GM23338 (cell line): Measurements from ENCODE around the gene FGF1. TPM values are rescaled to one million over a fixed set of nuclear protein-coding genes. Genes with fewer than 3 reads are reported as not detected.

Experiments used
- ATAC-seq: fragments of 200-7000 bp; cut with Tn5 transposase; 3 replicates; pipeline ENCODE4 v1.9.1; 2020
- DNase-seq: peaks from one replicate; pipeline ENCODE4 v3.0.0-alpha.2; 2015; ENCODE audit warnings: low spot score
- H2AFZ ChIP-seq: fragments of 200-600 bp; sonication (generic); 2 replicates; pipeline ENCODE4 v1.8.0; 2016; ENCODE audit warnings: antibody characterized with exemption, mild to moderate bottlenecking, moderate library complexity
- H3F3A ChIP-seq: fragments of 200-600 bp; sonication (generic); replicated peaks from 2 replicates; pipeline ENCODE4 v1.8.0; 2017; ENCODE audit warnings: antibody characterized with exemption, mixed run types, low read depth
- H3K27ac ChIP-seq: fragments of 200-600 bp; sonication (generic); 2 replicates; pipeline ENCODE4 v1.6.1; 2016; ENCODE audit warnings: low read depth
- H3K27me3 ChIP-seq: fragments of 200-600 bp; sonication (generic); 2 replicates; pipeline ENCODE4 v1.8.0; 2016; ENCODE audit warnings: mild to moderate bottlenecking, mixed run types, moderate library complexity; ENCODE audit not compliant: insufficient read depth
- H3K36me3 ChIP-seq: fragments of 200-600 bp; sonication (generic); 2 replicates; pipeline ENCODE4 v1.8.0; 2016; ENCODE audit warnings: mild to moderate bottlenecking; ENCODE audit not compliant: insufficient read depth
- H3K4me1 ChIP-seq: fragments of 200-600 bp; sonication (generic); 2 replicates; pipeline ENCODE4 v1.8.0; 2016; ENCODE audit warnings: mild to moderate bottlenecking, moderate library complexity; ENCODE audit not compliant: insufficient read depth
- H3K4me2 ChIP-seq: fragments of 200-600 bp; sonication (generic); 2 replicates; pipeline ENCODE4 v1.7.1; 2017; ENCODE audit warnings: mixed run types
- H3K4me3 ChIP-seq: fragments of 200-600 bp; sonication (generic); 2 replicates; pipeline ENCODE4 v1.6.1; 2016; ENCODE audit warnings: mixed run types
- H3K79me2 ChIP-seq: fragments of 200-600 bp; sonication (generic); replicated peaks from 2 replicates; pipeline ENCODE4 v1.8.0; 2017; ENCODE audit warnings: mild to moderate bottlenecking; ENCODE audit not compliant: insufficient read depth
- H3K9me2 ChIP-seq: fragments of 200-600 bp; sonication (generic); 2 replicates; pipeline ENCODE4 v1.8.0; 2017; ENCODE audit not compliant: insufficient read depth
- H4K20me1 ChIP-seq: fragments of 200-600 bp; sonication (generic); replicated peaks from 2 replicates; pipeline ENCODE4 v1.8.0; 2017; ENCODE audit warnings: mild to moderate bottlenecking; ENCODE audit not compliant: insufficient read depth
- H3K27ac Mint-ChIP-seq: 2 replicates; pipeline ENCODE4 v1.8.0; 2020; ENCODE audit warnings: inconsistent platforms, mild to moderate bottlenecking, moderate library complexity, mixed read lengths
- H3K27me3 Mint-ChIP-seq: 3 replicates; pipeline ENCODE4 v1.8.0; 2022; ENCODE audit warnings: low read depth, mild to moderate bottlenecking, moderate library complexity, mixed read lengths, inconsistent platforms; ENCODE audit not compliant: insufficient read depth, poor library complexity
- H3K36me3 Mint-ChIP-seq: 3 replicates; pipeline ENCODE4 v1.8.0; 2021; ENCODE audit warnings: low read depth, mild to moderate bottlenecking, inconsistent platforms, moderate library complexity, mixed read lengths
- H3K4me1 Mint-ChIP-seq: 3 replicates; pipeline ENCODE4 v1.8.0; 2020; ENCODE audit warnings: mild to moderate bottlenecking, inconsistent platforms, mixed read lengths
- H3K4me3 Mint-ChIP-seq: 3 replicates; pipeline ENCODE4 v1.8.0; 2021; ENCODE audit warnings: moderate library complexity, mild to moderate bottlenecking, inconsistent platforms, mixed read lengths
- H3K9me3 Mint-ChIP-seq: 3 replicates; pipeline ENCODE4 v1.8.0; 2020; ENCODE audit warnings: moderate library complexity, mild to moderate bottlenecking, inconsistent platforms, mixed read lengths
- CTCF ChIP-seq, 2 experiments: fragments of 200-600 bp in 1 of 2; sonication (generic) in 1 of 2; conservative IDR thresholded peaks; 2 replicates each; pipeline versions ENCODE4 v1.5.1 to v1.6.1; 2016 to 2017; ENCODE audit warnings: antibody characterized with exemption in 2 of 2, low read depth in 2 of 2, mild to moderate bottlenecking in 2 of 2, moderate library complexity in 1 of 2
- EZH2phosphoT487 ChIP-seq: fragments of 200-600 bp; sonication (generic); IDR thresholded peaks from one replicate; pipeline ENCODE4 v1.8.1; 2018; ENCODE audit warnings: antibody characterized with exemption; ENCODE audit not compliant: unreplicated experiment
- JUNB ChIP-seq: IDR thresholded peaks from one replicate; pipeline ENCODE4 v1.6.1; 2016; ENCODE audit warnings: antibody characterized with exemption; ENCODE audit not compliant: unreplicated experiment
- NANOG ChIP-seq: IDR thresholded peaks from 2 replicates; pipeline ENCODE4 v1.6.1; 2016; ENCODE audit warnings: antibody characterized with exemption, borderline replicate concordance
- STAT1 ChIP-seq: IDR thresholded peaks from one replicate; pipeline ENCODE4 v1.6.1; 2016; ENCODE audit warnings: antibody characterized with exemption; ENCODE audit not compliant: unreplicated experiment
- ZNF114 ChIP-seq: fragments of 250-450 bp; sonication (Bioruptor Pico); IDR thresholded peaks from 2 replicates; pipeline ENCODE4 v1.5.0; 2020; ENCODE audit warnings: mild to moderate bottlenecking, moderate library complexity
- ZNF331 ChIP-seq: fragments of 250-450 bp; sonication (Bioruptor Pico); IDR thresholded peaks from 2 replicates; pipeline ENCODE4 v1.5.0; 2020; ENCODE audit warnings: low read depth, mild to moderate bottlenecking, moderate library complexity
- ZNF462 ChIP-seq: fragments of 250-450 bp; sonication (Bioruptor Pico); IDR thresholded peaks from 2 replicates; pipeline ENCODE4 v1.5.0; 2020; ENCODE audit warnings: mild to moderate bottlenecking, moderate library complexity
- polyA plus RNA-seq: library from polyadenylated mRNA; unstranded; fragments of >200 nt; fragmentation: Nextera tagmentation; extraction: Ambion mirVana; gene quantifications from 2 replicates; pipeline ENCODE4 v1.2.1, GENCODE V29; 2016
- total RNA-seq: library from RNA; depleted of rRNA; stranded (reverse); fragments of >200 nt; shearing (Covaris generic); gene quantifications from 2 replicates; pipeline ENCODE4 v1.2.3, GENCODE V29; 2014

Gene FGF1
- total and polyA plus RNA-seq, 2 experiments from 2014 or later, result 0.21 to 0.34 TPM

GRCh38 chr5:142690667-142691066 is 4.8 kb upstream of the FGF1 start (continued):
- TF ChIP-seq ZNF462, result no peak
- TF ChIP-seq STAT1, result no peak
- TF ChIP-seq ZNF114 (CRISPR knock-in tag), result no peak
- TF ChIP-seq JUNB, result no peak
- no peak for TF ChIP-seq NANOG

GRCh38 chr5:142689081-142689480 is 3.2 kb upstream of the FGF1 start:
- Histone ChIP-seq H3K4me3 (no peak overlapping the region), H2AFZ (no peak overlapping the region), H3K27me3 (no peaks in the 10 kb centered on the region), H4K20me1 (no peaks in the 10 kb centered on the region), H3K36me3 (no peaks in the 10 kb centered on the region), H3F3A (peaks cover 13% of the 10 kb centered on the region), H3K4me1 (peaks cover 44% of the 10 kb centered on the region), H3K79me2 (no peaks in the 10 kb centered on the region), H3K9me2 (0 out of 2 replicates have a peak, but pooled peaks cover 3% of the 10 kb centered on the region), H3K4me2 (no peak overlapping the region), H3K27ac (no peak overlapping the region)
- DNase-seq, result no peak
- no peaks in the 10 kb centered on the region; the same call in 2 of the 3 replicates for H3K9me3 Mint-ChIP-seq
- no peaks in the 10 kb centered on the region; the same call in 2 of the 3 replicates for H3K36me3 Mint-ChIP-seq
- H3K27ac Mint-ChIP-seq, result no peak overlapping the region
- H3K27me3 Mint-ChIP-seq, result peaks cover 2% of the 10 kb centered on the region
- no peak overlapping the region for H3K4me3 Mint-ChIP-seq
- peaks cover 41% of the 10 kb centered on the region for H3K4me1 Mint-ChIP-seq
- no peak for ATAC-seq
- no peak for TF ChIP-seq ZNF462
- no peak for TF ChIP-seq EZH2phosphoT487
- TF ChIP-seq CTCF (conservative IDR thresholded peaks at IDR 0.05; ENCODE audit: low read depth in 2 of 2), result no peak
- TF ChIP-seq ZNF331, result no peak
- TF ChIP-seq ZNF114 (CRISPR knock-in tag), result no peak
- no peak for TF ChIP-seq NANOG
